GDM1 (cell line): ENCODE results near the gene TTC28.
"Not testable (repeated sequence)": the region's sequence is repeated elsewhere in the genome, so short reads cannot be mapped to it uniquely, and the experiment has no call there.

Source experiments
- DNase-seq: peaks from one replicate; lab custom pipeline; 2025; lab: John Stamatoyannopoulos, UW

The TTC28 gene

DNA sequence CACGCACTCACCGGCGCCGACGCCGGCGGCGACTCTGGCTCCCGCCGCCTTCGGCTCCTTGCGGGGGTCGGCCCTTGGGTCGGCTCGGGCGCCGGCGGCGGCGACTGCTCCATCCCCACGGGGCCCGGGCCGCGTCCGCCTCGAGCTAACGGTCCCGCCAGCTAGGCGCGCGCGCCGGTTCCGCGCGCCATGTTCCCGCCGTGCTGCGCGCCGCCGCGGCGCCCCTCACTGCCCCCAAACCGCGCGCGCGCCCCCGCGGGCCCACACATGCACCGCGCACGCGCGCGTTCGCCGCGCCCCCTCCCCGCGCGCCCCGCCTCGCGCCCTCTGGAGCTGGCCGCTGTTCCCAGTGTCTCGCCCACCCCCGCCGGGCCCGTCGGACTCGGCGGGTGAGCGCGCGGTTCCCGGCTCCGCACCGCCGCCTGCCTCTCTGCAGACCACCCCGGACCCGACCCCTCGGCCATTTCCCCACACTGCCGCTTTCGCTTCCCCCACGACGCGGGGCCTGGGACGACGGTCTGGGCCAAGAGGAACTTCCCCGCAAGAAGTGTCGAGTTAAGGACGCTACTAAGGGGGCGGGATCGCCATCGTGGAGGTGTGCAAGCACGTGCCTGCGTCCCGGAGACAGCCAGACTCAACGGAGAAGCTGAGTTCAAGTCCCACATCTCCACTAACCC lies at the start of gene TTC28:
Gene TTC28, minus strand, starts transcription at position 230 of the 677 bp plus-strand sequence. Its CDS starts 117 bp downstream, at position 113.
- DNase-seq = peak; percentile 54

DNA sequence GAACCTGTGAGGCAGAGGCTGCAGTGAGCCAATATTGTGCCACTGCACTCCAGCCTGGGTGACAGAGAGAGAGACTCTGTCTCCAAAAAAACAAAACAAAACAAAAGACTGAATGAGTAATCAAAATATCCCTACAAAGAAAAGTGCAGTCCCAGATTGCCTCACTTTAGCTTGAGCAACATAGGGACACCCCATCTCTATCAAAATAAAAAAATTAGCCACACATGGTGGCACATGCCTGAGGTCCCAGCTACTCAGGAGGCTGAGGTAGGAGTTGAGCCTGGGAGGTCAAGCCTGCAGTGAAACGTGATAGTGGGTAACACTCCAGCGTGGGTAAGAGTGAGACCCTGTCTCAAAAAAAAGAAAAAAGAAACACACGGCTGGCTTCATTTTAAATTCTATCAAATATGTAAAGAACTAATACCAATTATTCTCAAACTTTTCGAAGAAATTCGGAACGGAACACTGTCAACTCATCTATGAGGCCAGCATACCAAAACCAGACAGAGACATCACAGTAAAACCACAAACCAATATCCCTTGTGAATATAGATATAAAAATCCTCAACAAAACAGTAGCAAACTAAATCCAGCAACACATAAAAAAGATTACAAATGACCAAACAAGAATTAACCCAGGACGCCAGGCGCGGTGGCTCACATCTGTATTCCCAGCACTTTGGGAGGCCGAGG lies 49.1 kb upstream of the TTC28 start:
- no peak for DNase-seq

DNA sequence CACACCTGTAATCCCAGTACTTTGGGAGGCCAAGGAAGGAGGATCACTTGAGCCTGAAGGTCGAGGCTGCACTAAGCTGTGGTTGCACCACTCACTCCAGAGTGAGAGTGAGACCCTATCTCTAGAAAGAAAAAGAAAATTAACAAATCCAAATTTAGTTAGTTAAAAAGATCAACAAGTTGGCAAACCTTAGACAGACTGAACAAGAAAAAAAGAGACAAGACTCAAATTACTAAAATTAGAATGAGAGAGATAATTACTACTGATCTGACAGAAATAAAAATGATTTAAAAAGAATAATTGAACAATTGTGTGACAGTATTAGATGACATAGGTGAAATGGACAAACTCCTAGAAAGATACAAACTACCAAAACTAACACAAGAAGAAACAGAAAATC lies 48.4 kb upstream of the TTC28 start:
- DNase-seq = no peak

DNA sequence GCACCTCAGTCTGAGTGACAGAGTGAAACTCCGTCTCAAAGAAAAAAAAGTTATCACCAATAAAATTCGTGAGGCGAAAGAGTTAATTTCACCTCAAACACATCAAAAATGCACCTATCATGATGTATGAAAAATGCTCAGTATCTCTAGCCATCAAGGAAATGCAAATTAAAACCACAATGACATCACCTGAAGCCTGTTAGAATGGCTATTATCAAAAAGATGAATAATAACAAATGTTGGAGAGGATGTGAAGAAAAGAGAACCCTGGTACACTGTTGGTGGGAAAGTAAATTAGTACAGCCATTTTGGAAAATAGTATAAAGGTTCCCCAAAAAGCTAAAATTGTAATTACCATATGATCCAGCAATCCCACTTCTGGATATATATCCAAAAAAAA lies 38.4 kb upstream of the TTC28 start:
- no peak for DNase-seq

DNA sequence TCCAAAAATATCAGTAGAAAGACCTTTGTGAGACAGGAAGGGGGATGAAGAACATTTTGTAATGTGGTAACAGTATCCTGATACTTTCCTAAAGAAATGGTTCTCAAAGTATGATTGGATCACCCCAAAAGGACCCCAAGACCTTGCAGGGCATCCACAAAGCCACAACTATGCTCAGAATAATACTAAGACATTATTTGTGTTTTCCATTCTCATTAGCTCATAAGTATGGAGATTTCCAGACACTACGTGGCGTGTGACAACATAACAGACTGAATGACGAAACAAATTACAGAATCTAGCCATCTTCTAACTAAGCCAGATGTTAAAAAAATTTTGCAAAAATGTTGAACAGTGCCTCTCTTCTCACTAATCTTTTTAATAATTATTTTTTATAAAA lies 37.0 kb upstream of the TTC28 start:
- DNase-seq = no peak

DNA sequence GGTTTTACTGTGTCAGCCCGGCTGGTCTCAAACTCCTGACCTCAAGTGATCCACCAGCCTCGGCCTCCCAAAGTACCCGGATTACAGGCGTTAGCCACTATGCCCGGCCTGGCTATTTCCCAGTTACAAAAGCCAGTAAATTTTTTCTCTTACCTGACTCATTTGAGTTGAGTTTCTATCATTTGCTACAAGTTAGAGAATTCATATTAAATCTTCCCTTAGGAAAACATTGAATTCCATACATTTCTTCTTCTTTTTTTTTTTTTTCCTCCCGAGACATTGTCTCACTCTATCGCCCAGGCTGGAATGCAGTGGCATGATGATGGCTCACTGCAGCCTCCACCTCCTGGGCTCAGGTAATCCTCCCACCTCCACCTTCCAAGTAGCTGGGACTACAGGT lies 36.0 kb upstream of the TTC28 start:
- no peak for DNase-seq

DNA sequence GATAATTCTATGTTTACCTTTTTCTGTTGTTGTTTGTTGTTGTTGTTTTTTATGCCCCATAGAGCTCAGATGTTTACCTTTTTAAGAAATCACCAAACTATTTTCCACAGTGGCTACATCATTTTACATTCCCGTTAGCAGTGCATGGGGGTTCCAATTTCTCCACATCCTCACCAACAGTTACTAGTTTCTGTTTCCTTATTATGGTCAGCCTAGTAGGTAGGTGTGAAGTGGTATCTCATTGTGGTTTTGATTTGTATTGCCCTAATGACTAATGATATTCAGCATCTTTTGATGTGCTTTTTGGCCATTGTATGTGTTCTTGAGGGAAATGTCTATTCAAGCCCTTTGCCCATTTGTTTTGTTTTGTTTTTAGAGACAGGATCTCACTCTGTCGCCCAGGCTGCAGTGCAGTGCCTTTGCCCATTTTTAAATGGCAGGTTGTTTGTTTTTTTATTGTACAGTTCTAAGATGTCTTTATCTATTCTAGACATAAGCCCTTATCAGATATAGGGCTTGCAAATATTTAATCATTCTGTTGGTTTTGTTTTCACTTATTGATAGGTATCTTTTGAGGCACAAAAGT lies 34.5 kb upstream of the TTC28 start:
- DNase-seq = no peak

DNA sequence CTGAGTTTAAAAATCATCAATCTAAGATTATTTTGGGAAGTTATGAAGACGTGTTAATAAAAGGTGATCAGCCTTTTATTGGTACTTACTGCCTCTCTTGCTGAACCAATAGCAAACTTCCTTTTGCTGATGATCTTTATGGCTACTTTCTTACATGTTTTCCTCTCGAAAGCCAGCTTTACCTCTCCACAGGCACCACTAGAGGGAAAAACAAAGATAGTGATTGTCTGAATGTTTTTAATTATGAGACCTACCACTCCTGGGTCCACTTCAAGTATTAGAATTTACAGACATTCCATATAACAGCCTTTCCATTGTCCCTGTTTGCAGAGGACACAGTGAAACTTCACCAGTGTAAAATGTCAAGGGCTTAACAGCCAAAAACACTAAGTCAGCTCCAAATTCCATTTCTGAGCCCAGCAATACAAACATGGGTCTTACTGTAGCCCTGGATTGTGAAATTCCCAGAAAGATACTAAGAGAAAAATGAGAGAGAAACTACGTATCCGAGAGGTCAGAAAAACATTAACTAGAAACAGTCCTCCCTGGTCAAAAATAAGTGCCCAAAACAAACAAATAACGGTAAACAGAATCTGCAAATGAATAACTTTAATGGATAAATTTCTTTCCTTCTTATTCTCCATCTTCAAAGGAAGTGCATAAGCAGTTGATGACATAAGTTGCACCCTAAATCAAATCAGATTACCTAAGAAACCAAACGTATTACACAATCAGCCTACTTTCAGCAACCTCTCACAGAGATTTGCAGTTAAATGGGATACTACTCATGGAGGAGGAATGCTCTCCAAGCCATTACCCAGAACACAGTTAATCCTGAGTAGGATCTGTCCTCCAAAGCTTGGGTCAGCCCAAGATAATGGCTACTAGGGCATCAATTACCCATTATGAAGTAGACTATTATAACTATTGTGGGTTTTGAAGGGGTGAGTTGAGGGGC lies 32.5 kb upstream of the TTC28 start:
- DNase-seq = no peak

DNA sequence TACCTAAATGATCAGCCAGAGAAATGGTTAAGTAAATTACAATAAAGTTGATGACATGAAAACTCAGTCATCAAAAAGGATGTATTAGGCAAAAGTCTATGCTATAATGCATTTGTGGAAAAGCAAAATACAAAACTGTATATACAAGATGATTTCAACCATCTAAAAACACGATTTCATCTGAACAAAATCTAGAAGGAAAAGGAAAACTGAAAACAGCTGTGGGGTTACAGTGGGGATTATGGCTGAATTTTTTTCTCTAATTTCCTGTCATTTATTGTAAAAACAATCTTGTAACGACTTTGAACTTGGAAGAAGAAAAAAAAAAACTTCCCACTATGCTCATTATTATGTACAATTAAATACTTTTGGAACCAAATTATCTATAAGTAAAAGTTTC lies 31.7 kb upstream of the TTC28 start:
- DNase-seq = no peak

DNA sequence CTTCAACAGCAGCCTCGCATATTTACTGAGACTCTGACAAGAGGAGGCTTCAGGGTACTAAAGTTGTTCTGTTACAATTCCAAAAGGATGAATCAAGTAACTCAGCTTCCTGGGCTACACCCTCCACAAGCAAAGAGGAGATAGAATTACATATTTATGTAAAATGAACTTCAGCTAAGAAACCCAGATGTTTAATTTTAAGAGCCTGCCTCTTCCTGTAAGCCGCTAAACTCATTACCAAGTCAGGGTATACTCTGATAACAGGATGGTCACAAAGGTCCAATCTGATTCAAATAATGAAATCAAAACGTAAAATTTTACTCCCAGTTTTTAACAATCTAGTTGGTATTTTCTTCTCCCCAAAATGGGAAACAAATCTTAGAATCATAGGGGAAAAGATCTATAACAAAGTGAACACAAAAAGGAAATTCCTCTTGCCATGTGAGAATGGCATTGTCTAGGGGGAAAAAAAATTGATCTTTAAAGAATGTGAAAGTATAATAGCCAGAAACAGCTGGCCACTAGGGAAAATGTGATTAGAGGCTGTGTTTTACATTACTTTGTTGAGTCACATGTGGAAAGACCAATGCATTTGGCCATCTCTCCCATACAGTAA lies 31.0 kb upstream of the TTC28 start:
- DNase-seq = no peak

DNA sequence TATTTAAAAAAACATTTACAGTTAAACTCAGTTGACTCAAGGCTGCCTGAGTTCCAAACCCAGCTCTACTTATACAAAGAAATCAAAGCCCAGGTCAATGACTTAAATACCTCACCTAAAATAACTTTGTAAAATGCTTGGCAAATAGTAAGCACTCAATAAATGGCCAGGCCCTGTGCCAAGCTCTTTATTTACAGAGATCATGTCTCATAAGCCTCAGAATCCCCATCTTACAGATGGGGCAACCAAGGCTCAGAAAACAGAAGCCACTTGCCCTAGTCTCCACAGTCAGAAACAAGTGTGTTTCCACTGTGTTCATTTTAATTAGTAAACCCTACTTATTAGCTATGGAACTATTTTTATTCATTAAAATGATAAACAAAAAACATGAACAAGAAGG lies 30.5 kb upstream of the TTC28 start:
- no peak for DNase-seq

DNA sequence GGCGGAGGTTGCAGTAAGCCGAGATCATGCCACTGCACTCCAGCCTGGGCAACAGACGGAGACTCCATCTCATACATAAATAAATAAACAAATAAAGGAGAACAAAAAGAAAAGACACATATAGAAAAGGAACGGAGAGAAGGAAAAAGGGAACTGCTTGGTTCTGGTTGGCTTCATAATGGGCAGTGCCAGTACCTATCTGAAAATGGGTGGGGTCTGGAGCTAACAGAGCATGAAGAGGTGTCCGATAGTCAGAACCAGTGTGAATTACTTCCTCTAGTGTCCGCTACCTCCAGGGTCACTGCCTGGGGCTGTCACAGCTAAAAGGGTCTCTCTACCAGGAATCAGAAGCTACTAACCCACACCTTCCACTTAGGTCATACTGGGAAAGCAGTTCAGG lies 27.2 kb upstream of the TTC28 start:
- no peak for DNase-seq

DNA sequence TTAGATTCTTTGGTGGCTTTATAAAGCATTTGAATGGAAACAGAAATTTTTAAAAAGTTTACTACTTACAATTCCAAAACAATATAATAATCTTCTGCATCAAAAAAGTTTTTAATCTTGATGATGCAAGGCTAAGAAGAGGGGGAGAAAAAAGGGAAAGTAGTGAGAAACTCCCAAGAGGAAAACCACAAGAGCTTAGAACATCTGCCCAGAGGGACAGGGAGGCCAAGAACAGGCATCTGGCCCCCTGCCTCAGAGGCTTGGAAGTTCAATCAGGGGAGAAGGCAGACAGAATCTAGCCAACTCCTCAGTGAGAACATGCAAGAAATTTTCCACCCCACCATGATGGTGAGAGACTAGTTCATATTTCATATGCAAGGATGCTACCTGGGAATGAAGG lies 23.8 kb upstream of the TTC28 start:
- no peak for DNase-seq

DNA sequence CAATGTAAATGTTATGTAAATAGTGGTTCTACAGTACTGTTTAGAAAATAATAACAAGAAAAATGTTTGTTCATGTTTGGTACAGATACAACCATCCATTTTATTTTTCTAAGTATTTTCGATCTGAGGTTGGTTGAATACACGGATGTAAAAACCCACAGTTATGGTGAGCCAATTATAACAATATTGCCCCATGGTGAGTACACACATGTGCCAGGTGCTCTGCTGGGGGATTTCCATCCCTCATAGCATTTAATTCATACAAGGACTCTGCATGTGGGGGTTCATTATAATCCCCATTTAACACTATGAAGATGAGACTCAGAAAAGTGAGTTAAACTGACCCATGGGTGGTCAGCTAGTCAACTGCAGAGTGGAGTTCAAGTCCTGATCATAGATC lies 23.3 kb upstream of the TTC28 start:
- no peak for DNase-seq

DNA sequence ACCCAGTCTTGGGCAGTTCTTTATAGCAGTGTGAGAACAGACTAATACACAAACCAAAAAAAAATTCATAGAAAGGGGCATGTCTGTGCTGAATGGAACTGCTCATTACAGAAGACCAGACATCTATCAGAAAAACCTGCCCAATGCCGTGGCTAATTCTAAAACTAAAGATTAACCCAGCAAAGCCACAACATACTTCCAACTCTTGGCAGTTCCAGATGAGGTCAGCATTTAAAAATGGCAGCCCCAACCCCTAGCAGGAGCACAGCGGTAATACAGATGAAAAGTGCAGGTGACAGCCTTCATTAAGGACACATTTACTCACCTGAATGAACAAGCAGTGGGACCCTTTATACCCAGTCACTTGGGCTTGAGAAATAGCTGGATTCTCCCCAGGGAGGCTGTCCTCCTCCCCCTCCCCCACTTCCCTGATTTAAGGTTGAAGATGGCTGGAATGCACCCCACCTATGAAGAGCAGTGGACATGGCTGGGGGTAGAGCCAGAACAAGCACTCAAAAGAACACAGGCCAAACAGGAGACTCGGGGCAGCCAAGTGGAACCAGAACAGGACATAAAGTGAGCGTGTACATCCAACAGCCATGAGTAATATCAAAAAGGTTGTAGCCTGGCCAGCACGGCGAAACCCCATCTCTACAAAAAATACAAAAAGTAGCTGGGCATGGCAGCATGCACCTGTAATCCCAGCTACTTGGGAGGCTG lies 13.6 kb upstream of the TTC28 start:
- not testable (repeated sequence) for DNase-seq

DNA sequence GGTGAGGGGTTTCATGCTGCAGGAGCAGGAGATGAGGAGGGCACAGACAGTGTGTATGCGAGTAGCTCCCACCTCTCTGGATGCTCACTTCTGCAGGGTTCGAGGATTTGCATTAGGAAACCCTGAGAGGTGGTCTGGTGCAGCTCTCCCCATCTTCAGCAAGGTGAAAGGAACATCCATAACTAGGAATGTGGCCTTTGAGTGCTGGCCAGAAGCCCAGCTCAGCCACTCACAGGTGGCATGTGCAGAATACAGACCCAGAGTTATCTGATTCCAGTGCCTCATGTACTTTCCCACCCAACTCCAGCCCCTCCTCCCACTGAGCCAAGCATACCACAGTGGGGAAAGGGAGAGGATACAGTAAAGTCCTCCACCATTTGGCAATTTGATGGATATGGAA lies 10.2 kb upstream of the TTC28 start:
- DNase-seq = not testable (repeated sequence)

DNA sequence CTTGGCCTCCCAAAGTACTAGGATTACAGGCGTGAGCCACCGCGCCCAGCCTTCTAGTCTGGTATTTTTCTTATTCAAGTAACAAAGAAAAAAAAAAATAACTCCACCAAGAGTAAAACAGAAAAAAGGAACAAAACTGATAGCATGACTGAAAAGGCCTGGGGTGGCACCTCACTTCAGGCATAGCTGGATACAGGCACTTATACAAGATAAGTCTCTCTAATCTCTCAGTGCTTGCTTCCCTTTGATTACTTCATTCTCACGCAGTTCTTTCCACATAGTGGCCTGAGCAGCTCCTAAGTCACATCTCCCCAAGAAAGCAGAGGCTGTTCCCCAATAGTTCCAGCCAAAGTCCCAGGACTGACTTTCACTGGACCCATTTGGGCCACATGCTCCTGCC lies 3.3 kb upstream of the TTC28 start:
- DNase-seq = not testable (repeated sequence)

DNA sequence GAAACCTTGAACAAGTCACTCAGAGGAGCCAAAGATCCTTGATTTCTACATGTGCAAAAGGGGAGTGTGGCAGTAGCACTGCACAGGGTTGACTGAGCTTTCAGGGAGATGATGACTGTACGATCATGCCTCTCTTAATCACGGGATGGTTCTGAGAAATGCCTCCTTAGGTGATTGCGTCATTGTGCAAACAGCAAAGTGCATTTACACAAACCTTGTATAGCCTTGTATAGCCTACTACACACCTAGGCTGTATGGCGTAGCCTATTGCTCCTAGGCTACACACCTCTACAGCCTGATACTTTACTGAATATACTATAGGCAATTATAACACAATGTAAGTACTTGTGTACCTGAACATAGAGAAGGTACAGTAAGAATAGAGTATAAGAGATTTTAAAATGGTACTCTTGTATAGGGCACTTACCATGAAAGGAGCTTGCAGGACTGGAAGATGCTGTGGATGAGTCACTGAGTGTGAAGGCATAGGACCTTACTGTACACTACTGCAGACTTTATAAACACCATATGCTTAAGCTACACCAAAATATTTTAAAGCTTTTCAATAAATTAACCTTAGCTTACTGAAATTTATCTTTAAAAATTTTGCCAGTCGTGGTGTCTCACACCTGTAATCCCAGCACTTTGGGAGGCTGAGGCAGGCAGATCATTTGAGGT lies 1.3 kb upstream of the TTC28 start:
- DNase-seq = not testable (repeated sequence)

DNA sequence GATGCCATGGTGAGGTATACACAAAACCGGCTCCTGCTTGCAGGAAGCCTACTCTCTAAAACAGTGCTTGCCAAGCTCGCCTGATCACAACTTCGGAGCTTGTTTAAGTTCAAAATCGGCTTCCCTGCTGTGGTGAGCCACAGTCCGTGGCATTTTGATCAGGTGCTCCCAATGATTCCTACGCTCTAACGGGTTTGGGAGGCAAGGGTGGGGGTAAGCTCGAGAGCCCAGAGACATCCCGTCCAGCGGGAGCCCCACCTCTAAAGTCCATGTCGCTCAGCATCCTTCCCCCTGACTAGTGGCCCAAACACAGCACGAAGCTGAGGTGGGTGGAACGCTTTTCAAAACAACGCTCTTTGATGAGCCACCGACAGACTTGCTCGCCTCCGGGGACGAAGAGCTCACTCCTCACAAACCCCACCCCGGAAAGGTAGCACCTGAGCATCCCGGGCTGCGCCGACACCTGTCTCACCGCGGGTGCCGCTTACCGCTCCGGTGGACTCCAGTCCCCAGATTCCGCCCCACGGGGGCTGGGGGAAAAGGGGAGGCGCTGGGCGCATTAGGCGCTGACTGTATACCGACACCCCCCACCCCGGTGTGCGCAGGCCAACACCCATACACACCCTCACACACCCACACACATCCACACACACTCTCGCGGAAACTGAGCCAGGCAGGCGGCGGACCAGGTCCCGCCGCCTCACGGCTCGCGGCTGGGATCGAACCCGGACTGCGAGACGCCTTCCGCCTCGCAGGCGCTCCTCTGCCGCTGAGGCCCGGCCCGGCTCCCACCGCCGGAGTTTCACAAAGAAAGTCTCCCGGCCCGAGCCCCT lies 646 bp downstream of the TTC28 start:
- not testable (repeated sequence) for DNase-seq

DNA sequence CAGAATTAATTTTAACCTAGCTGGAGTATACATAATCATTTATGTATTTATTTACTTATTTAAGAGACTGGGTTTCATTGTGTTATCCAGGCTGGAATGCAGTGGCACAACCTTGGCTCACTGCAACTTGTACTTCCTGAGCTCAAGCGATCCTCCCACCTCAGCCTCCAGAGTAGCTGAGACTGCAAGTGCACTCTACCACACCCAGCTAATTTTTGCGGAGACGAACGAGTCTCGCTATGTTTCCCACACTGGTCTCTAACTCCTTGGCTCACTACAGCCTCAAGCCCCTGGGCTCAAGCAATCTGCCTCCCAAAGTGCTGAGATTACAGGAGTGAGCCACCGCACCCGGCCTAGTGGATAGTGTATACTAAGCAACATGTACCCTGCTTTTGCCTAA lies 1.5 kb downstream of the TTC28 start:
- not testable (repeated sequence) for DNase-seq
